HG03064 (cell line): ENCODE measurements around the gene MT1A.
"Not testable (repeated sequence)": the region's sequence is repeated elsewhere in the genome, so short reads cannot be mapped to it uniquely, and the experiment has no call there.

Source experiments
- ATAC-seq: cut with Tn5 transposase; IDR thresholded peaks from one replicate; pipeline ENCODE4 v1.9.1; 2021; ENCODE audit warnings: low read depth; ENCODE audit not compliant: unreplicated experiment

Gene MT1A

DNA sequence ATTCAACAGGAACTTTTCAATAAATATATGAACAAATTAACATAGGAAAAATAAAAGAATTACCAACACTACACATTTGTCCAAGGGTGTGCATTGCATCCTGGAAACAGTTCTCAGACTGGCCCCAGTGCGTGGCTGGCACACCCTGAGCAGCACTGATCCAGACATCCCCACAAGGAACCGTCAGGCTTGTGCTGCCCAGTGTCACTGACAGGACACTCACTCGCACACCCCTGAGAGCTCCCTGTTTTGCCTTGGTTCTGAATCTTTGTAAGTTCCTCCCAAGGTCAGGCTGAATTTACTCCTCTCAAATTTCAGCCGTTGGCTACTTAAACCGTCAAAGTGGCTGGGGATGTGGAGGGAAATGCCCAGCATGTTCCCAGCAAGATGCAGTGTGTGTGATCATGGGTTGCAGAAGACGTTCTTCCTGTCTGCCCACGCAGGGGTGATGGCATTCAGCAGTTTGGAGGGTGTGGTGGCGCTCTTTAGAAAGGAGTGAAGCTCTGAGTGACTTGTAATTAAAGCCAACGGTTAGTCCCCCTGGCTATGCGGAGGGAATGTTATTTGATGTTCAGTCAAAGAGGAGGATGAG, 28.4 kb upstream of the MT1A start:
- no peak for ATAC-seq

GRCh38 chr16:56610609-56611111, 27.8 kb upstream of the MT1A start:
- no peak for ATAC-seq

DNA sequence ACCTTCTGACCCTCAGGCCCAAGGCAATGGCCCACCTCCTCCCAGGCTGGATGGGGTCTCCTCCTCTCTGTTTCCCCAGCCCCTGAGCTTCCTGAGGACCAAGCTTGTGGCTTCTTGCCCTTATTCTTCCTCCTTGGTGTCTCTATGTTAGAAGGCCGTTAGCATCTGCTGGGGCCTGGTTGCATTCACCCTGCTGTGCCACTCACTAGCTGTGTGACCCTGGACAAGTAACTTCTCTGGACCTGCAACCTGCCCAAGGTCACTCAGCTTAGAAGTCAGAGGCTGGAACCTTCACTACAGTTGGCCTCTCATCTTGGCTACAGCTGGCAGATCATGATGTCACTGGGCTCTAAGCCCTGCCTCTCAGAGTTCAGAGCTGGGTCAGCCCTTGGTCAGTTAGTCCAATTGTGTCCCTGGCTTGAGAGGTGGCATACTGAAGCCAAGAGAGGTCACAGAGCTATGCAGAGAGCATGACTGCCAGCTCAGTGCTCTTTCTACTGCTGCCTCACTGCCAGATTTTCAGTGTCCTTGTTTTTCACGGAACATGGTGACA, 27.1 kb upstream of the MT1A start:
- ATAC-seq: no peak

DNA sequence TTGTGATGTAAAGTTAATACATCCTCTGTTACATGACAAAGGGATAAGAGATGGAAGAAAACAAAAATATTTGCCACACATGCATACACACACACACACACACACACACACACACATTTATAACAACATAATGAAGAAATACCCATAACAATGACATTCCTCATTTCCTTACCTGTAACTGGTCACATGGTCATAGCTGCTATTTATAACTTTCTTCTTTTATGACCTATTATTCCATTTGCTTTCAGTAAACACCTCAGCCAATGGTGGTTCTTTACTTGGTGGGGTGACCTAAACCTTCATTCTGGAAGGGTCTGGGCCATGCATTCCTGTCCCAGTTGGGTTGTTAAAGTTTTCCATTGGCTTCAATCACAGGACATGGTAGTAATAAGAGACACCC, 24.8 kb upstream of the MT1A start:
- no peak for ATAC-seq

DNA sequence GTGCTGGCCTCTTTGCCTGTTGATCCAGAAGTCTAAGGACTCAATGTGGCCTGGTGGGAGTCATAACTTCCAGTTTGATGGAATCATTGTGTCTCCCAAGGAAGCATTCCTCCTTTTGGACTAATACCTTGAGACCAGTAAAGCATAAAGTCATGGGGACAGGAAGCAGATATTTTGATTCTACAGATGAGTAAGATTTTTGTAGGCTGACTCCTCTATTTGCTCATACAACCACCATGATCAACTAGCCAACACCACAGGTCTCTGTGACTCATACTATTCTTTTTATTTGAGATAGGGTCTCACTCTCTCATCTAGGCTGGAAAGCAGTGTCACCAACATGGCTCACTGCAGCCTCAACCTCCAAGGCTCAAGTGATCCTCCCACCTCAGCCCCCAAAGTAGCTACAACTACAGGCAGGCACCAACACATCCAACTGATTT, 23.9 kb upstream of the MT1A start:
- no peak for ATAC-seq

DNA sequence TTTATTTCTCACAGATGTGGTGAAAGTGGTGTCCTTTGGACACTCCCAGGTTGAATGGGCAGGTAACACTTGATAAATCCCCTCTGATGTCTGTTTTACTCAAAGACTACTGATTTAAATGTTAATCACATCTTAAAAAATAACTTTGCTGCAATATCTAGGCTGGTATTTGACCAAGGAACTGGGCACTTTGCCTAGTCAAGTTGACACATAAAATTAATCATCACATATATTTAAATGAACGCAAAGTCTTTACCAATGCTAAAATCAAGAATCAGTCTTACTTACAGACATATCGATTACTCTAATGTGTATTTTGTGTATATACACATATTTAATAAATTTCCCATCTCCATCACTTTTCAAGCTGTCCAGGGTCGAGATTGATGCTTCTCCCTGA, 23.1 kb upstream of the MT1A start:
- ATAC-seq: no peak

DNA sequence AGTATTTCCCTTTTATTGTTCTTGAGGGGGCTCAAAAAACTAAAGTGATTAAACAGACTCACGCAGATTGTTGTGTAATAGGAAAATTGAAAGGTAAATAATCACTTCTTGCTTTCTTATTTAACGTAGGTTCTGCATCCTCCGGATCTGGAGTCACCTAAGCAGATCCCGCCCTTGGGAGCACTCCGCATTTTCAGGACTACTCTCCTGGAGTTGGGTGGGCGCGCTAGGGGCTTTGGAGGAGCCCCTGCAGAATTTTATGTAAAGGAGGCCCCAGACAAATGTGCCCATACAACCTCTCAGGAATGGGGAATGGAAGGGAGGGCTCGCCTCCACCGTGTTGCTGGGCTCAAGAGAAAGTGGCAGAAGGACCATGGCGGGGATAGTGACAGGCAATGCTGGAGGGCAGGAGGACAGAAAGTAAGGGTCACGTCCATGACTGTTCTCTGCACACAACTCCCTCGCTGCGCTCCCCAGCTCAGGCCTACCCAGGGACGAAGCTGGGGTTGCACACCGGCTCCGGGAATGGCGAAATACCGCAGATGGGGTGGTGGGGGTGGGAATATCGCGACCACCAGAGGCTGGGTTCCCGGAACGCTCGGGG, 21.8 kb upstream of the MT1A start:
- ATAC-seq: no peak

DNA sequence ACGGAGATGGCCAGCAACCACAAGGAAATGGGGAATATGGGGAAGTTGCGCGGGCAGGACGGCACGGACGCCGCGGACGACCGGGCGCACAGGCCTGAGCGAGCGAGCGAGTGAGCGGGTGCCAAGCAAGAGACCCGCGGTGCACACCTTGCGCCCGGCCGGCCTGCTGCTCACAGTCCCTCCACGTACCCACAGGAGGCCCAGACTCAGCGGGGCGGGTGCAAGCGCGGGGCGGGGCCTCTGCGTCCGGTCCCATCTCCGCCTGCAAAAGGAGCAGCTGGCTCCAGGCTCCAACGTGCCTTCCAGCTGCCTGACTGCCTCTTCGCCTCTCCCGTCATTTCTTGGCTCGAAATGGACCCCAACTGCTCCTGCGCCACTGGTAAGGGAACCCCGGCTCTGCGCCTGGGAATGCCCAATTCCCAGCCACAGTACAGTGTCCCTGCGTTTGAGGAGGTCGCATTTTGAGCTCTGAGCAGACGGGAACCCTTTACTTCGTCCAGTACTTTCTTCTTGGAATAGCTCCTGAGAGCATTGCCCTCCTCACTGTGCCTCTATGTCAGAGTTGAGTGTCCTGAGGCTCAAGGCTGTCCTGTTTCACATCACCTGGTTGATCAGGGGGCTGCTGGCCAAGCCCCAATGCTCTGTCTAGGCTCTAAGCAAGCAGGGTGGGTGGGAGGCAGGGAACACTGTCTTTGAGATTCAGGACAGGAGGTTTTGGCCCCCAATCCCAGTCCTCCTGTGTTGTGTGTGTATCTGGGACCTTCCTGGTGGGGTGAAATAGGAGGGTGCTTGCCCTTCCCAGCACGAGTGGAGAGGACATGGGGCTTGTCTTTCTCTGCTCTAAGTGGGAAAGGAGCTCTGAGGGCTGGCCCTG, 21.0 kb upstream of the MT1A start:
- ATAC-seq: no peak

- no peak for ATAC-seq
These were observed 20.3 kb upstream of the MT1A start for GRCh38 chr16:56618138-56618537.

DNA sequence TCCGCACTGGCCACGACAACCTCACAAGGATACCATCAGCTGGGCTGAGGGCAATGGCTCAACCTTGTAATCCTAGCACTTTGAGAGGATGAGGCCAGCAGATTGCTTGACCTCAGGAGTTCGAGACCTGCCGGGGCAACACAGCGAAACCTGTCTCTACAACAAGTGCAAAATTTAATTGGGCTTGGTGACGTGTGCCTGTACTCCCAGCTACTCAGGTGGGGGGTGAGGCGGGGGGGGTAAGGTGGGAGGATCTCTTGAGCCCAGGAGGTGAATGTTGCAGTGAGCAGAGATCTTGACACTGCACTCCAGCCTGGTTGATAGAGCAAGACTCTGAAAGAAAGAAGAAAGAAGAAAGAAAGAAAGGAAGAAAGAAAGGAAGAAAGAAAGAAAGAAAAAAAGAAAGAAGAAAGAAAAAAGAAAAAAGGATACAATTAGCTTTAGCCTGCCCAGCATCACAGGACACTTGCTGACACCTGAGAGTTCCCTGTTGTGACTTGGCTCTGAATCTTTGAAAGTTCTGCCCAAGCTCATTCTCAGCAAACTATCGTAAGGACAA, 18.0 kb upstream of the MT1A start:
- no peak for ATAC-seq

- ATAC-seq: not testable (repeated sequence)
These were observed 16.6 kb upstream of the MT1A start for GRCh38 chr16:56621665-56622445.

DNA sequence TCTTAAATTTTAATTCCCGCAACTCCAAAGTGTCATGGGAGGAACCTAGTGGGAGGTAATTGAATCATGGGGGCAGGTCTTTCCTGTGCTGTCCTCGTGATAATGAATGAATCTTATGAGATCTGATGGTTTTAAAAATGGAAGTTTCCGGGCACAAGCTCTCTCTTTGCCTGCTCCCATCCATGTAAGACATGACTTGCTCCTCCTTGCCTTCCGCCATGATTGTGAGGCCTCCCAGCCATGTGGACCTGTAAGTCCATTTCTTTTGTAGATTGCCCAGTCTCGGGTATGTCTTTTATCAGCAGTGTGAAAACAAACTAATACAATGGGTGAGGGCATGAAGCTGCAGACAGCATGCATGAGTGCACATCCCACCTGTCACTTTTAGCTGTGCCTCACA, 15.3 kb upstream of the MT1A start:
- not testable (repeated sequence) for ATAC-seq

DNA sequence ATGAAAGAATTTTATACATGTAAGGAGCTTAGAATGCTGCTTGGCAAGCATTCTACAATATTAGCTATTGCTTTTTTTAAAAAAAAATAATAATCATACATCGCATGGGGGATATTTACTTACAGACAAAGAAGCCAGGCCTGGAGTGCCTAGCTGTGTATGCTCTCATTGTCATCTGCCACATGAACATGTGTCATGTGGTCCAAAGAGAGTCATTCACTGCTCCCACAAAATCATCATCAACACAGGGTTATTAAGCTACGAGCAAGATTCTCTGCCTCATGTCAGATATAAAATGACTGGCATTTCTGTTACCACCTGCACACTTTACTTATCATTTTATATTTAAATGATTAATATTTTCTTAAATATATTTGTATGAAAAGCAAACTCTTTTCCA, 14.8 kb upstream of the MT1A start:
- no peak for ATAC-seq

DNA sequence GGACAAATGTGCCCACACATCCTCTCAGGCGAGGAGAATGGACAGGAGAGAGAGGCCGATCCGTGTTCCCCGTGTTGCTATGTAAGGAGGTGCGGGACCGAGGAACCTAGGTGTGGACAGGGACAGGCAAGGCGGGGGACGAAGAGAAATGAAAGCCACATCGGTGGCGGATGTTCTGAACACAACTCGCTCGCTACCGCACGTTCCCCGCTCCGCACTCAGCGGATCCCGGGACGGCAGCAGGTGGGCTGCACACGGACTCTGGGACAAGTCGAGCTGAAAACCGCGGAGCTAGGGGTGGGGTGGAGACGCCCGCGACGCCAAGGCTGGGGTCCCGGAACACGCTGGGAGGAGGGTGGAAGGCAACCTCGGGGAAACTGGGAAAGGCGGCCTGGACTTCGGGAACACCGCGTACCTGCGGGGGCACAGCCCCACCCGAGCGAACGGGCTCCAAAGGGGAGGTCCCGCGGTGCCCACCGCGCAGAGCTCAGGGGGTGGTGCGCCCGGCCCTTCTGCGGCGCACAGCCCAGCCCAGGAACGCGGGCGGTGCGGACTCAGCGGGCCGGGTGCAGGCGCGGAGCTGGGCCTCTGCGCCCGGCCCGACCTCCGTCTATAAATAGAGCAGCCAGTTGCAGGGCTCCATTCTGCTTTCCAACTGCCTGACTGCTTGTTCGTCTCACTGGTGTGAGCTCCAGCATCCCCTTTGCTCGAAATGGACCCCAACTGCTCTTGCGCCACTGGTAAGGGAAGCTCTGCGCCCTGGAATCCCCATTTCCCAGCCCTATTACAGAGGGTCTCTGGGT, 13.1 kb upstream of the MT1A start, which contains the start of gene MT1E:
TSS of gene MT1E (plus strand) at position 642 of the 803 bp plus-strand sequence. CDS start at position 713, 71 bp downstream.
- ATAC-seq: peak; percentile 51

GRCh38 chr16:56625943-56626654, 12.4 kb upstream of the MT1A start:
- ATAC-seq: no peak

DNA sequence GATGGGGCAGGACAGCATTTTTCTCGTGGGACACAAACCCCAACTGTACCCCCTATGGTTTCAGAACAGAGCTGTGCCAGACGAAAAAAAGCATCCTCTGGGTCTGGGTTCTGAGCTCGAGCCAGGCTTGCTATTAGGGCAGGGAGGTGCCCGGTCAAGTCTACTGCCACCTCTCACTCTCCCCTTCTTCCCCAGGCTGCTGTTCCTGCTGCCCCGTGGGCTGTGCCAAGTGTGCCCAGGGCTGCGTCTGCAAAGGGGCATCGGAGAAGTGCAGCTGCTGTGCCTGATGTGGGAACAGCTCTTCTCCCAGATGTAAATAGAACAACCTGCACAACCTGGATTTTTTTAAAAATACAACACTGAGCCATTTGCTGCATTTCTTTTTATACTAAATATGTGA, 11.8 kb upstream of the MT1A start:
- no peak for ATAC-seq

DNA sequence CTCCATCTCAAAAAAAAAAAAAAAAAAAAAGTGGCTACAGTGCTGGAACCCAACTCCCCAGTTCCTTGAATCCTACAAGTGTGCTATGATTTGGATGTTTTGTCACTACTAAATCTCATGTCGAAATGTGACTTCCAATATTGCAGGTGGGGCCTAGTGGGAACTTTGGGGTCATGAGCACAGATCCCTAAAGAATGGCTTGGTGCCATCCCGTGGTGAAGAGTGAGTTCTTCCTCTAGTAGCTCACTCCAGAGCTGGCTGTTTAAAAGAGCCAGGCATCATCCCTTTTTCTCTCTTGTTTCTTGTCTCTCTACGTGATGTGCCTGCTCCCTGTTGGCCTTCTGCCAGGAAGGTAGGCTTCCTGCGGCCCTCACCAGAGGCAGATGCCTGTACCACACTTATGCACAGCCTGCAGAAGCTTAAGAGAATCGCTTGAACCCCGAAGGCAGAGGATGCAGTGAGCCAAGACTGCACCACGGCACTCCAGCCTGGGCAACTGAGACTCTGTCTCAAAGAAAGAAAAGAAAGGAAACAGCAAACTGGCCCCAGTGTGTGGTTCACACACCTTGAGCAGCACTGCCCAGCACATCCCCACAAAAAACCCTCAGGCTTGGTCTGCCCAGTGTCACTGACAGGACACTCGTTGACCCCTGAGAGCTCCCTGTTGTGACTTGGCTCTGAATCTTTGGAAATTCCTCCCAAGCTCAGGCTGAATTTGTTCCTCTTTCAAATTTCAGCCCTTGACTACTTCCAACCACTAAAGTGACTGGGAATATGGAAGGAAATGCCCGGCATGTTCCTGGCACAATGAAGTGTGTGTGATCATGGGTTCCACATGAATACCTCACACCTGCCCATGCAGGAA, 9.7 kb upstream of the MT1A start:
- ATAC-seq: no peak

DNA sequence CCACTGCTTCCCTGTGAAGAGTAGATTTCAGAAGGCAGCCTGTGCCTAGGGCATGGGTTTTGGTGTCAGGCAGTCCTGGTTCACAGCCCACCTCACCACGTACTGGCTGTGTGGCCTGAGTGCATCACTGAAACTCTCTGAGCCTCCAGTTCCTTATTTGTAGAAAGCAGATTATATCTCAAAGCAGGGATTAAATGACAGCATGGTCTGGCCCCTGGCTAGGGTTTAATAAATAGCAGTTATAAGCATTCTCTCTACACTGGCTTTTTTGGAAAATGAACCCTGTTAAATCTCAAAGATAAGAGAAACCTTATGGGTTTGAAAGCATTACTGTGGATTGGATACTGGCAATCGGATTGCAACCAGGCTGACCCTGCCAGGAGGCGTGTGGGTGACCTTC, 8.9 kb upstream of the MT1A start:
- ATAC-seq: no peak
